ENCODE data around the gene ARPC5.

GRCh38 chr1:183596500-183596899 is 39.1 kb downstream of the ARPC5 start:
- no peak for TF ChIP-seq GABPA (IDR thresholded peaks at IDR 0.05; ENCODE audit: low read depth)
- TF ChIP-seq ZBTB33 (IDR thresholded peaks at IDR 0.05): no peak

Measured in GM12878 (cell line).